Stimulated activated naive CD8-positive, alpha-beta T cell treated with anti-CD3 and anti-CD28 coated beads, Interleukin-15, Interleukin-2, amounts not matched to agents 100 ng/mL and 50 ng/mL, for 24 hours (primary cell): ENCODE results near the gene KAT6B.

Experiments
- H3K27ac Mint-ChIP-seq: one replicate; pipeline ENCODE4 v1.8.0; 2021; ENCODE audit warnings: mild to moderate bottlenecking, mixed read lengths
- H3K27me3 Mint-ChIP-seq: one replicate; pipeline ENCODE4 v1.8.0; 2021; ENCODE audit warnings: mixed read lengths
- H3K36me3 Mint-ChIP-seq: one replicate; pipeline ENCODE4 v1.8.0; 2021; ENCODE audit warnings: low read depth, mixed read lengths
- H3K4me1 Mint-ChIP-seq: one replicate; pipeline ENCODE4 v1.8.0; 2021; ENCODE audit warnings: low read depth, mixed read lengths
- H3K4me3 Mint-ChIP-seq: one replicate; pipeline ENCODE4 v1.8.0; 2021; ENCODE audit warnings: mild to moderate bottlenecking, mixed read lengths
- H3K9me3 Mint-ChIP-seq: one replicate; pipeline ENCODE4 v1.8.0; 2021; ENCODE audit warnings: mixed read lengths

Gene KAT6B

DNA sequence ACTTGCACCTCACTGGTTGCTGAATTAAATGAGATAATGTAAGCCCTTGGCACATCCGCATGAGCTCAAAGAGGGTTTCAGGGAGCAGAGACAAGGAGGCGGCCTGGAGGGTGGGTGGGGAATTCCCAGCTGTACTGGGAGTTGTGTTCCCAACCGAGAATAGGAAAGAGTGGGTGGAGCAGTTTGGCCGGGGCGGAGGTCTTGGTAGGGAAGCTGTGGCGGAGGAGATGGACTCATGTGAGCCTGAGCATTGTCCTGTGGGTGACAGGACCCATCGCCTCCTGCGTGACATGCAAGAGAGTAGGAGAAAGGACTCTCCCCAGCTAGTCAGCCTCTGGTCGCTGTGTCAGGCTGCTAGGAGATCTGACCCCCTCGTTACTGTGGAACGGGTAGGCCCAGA lies 244.1 kb downstream of the KAT6B start:
- Mint-ChIP-seq H3K27me3 (no peaks in the 10 kb centered on the region), H3K36me3 (no peaks in the 10 kb centered on the region), H3K4me3 (no peak overlapping the region), H3K9me3 (no peaks in the 10 kb centered on the region), H3K4me1 (peaks cover 9% of the 10 kb centered on the region), H3K27ac (peak overlapping the region; percentile 24)

GRCh38 chr10:75070961-75071428 lies 244.6 kb downstream of the KAT6B start:
- Mint-ChIP-seq H3K36me3 (no peaks in the 10 kb centered on the region), H3K27me3 (no peaks in the 10 kb centered on the region), H3K27ac (no peak overlapping the region), H3K4me3 (no peak overlapping the region), H3K9me3 (no peaks in the 10 kb centered on the region), H3K4me1 (peaks cover 9% of the 10 kb centered on the region)

- no peaks in the 10 kb centered on the region for H3K9me3 Mint-ChIP-seq
- no peaks in the 10 kb centered on the region for H3K27me3 Mint-ChIP-seq
These were observed 245.4 kb downstream of the KAT6B start for GRCh38 chr10:75071756-75072155.

GRCh38 chr10:75072727-75073126 lies 246.3 kb downstream of the KAT6B start:
- Mint-ChIP-seq H3K36me3 (no peaks in the 10 kb centered on the region), H3K4me3 (no peak overlapping the region), H3K27ac (no peak overlapping the region), H3K27me3 (no peaks in the 10 kb centered on the region), H3K4me1 (peaks cover 9% of the 10 kb centered on the region), H3K9me3 (no peaks in the 10 kb centered on the region)

More at GRCh38 chr10:75071756-75072155, 245.4 kb downstream of the KAT6B start:
- Mint-ChIP-seq H3K36me3 (no peaks in the 10 kb centered on the region), H3K4me3 (no peak overlapping the region), H3K4me1 (peaks cover 9% of the 10 kb centered on the region), H3K27ac (peak overlapping the region; percentile 26)

DNA sequence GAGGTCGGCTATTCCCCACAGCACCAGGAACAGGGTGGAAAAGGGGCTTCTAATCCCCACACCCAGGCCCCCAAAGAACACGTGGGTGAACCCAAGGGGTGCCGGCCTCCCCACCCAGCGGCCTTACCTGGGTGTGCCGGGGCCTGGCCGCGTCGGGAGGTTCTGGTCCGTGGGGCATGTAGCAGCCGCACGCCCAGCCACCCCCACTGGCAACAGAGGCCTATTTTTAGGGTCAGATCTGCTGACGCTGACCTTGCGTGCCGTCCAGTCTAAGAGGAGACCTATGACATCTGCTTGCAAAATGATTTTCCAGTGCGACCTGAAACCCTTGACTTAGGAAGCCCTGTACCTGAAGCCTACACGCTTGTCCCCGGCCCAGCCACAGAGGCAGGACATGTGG lies 247.0 kb downstream of the KAT6B start:
- peaks cover 9% of the 10 kb centered on the region for H3K4me1 Mint-ChIP-seq
- H3K27me3 Mint-ChIP-seq, result no peaks in the 10 kb centered on the region
- no peaks in the 10 kb centered on the region for H3K36me3 Mint-ChIP-seq
- no peak overlapping the region for H3K27ac Mint-ChIP-seq
- no peaks in the 10 kb centered on the region for H3K9me3 Mint-ChIP-seq
- no peak overlapping the region for H3K4me3 Mint-ChIP-seq

DNA sequence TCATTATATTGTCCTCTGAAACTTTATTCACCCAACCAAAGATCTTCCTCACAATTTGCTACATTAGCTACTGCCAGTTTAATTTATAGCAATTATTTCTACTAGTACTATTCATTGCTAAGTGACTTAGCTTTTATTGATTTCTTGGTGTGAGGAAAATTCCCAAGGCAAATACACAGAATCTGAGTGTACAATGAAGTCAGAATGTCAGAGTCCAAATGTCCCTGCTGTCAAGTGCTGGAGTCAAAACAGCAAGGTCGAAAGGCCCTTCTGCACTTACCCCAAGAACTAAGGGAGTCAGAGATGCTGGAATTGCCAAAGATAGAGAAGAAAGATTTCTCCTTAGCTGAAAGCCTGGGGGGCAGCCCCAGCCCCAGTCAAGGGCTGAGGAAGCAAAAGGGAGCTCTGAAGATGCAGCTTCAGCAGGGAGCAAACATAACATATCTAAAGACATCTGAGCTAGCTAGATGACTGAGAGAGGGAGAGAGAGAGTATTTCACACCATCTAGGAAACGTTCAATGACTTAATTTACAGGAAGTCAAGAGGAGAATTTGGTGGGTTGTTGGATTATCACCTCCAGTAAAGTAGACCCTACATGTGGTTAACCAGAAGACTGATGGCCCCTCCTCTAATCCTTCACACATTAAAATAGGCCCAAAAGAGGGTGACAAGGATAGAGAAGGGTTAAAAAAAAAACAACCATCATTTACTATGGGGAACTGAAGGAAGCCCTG lies 248.5 kb downstream of the KAT6B start:
- Mint-ChIP-seq H3K4me3 (no peak overlapping the region), H3K27me3 (no peaks in the 10 kb centered on the region), H3K27ac (no peak overlapping the region), H3K36me3 (no peaks in the 10 kb centered on the region), H3K9me3 (no peaks in the 10 kb centered on the region), H3K4me1 (peaks cover 9% of the 10 kb centered on the region)

- Mint-ChIP-seq H3K4me1 (peaks cover 9% of the 10 kb centered on the region), H3K9me3 (no peaks in the 10 kb centered on the region), H3K27ac (no peak overlapping the region), H3K36me3 (no peaks in the 10 kb centered on the region), H3K4me3 (no peak overlapping the region), H3K27me3 (no peaks in the 10 kb centered on the region)
These were observed 249.9 kb downstream of the KAT6B start for GRCh38 chr10:75076348-75076747.

DNA sequence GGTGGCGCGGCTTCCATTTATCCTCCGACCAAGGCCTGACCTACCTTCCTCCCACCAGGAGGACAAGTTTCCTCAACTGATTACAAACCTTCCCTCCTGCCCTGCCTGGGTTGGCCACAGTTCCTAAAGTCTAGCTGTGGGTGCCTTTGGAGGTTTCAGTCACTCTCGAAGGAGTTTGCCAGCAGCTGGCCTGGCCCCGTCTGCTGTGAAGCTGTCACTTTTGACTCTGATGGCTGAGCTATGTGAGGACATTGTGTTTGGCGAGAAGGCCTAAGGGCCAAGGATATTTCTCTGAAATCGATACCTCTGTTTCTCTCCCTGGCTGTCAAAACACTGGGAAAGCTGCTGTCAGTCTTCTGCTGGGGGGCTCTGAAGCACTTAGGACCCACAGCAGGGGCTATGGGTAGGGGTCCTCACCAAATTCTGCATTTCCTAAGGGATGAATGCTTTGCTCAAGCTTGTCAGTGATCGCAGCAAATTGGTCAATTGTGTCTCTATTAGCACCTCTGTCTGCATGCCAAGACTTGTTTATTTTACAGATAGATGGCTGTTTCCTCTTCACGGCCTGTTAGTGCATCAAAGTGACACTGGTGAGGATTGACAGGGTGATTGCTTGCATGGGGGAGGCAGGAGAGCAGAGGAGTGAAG lies 253.2 kb downstream of the KAT6B start:
- peaks cover 7% of the 10 kb centered on the region for H3K4me1 Mint-ChIP-seq

DNA sequence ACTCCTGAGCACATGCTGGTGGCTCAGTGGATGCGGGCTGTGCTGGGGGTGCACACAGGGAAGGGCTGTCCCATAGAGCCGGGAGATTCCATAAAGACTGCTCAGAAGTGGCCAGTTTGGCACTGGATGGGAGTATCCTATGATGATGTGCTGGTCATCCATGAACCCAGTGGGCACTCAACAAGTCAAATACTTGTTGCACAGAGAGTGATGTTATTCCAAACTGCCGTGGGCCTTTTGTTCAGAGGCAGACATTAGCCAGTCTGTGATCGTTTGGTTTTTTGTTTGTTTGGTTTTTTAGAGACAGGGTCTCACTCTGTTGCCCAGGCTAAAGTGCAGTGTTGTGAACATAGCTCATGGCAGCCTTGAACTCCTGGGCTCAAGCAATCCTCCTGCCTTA lies 254.2 kb downstream of the KAT6B start:
- no peaks in the 10 kb centered on the region for H3K4me1 Mint-ChIP-seq
- no peak overlapping the region for H3K4me3 Mint-ChIP-seq
- H3K36me3 Mint-ChIP-seq, result no peaks in the 10 kb centered on the region
- no peaks in the 10 kb centered on the region for H3K27me3 Mint-ChIP-seq
- no peaks in the 10 kb centered on the region for H3K9me3 Mint-ChIP-seq
- no peak overlapping the region for H3K27ac Mint-ChIP-seq

More for the DNA sequence above, 253.2 kb downstream of the KAT6B start:
- Mint-ChIP-seq H3K9me3 (no peaks in the 10 kb centered on the region), H3K4me3 (no peak overlapping the region), H3K36me3 (no peaks in the 10 kb centered on the region), H3K27ac (no peak overlapping the region), H3K27me3 (no peaks in the 10 kb centered on the region)

DNA sequence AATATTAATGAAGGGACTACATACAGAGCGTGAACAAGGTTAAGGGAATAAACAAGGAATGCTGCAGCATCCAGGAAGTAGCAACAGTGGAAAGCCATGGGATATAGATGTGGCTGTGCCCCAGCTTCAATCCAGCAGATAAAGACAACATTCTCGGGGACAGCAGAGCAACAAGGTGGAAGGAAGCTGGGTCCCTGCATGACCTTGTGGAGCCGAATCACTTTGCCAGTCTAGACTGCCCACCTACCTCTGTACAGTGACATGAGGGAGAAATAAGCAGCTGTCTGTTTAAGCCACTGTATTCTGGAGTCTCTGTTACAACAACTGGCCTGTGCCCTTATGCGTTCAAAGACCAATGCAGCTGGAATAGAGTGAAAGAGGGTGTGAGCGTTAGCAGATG lies 255.0 kb downstream of the KAT6B start:
- no peaks in the 10 kb centered on the region for H3K4me1 Mint-ChIP-seq
- no peak overlapping the region for H3K4me3 Mint-ChIP-seq
- no peak overlapping the region for H3K27ac Mint-ChIP-seq
- H3K36me3 Mint-ChIP-seq, result no peaks in the 10 kb centered on the region
- H3K9me3 Mint-ChIP-seq, result no peaks in the 10 kb centered on the region
- H3K27me3 Mint-ChIP-seq, result no peaks in the 10 kb centered on the region
